ENCODE measurements around the gene CRB1.

CRB1 gene

DNA sequence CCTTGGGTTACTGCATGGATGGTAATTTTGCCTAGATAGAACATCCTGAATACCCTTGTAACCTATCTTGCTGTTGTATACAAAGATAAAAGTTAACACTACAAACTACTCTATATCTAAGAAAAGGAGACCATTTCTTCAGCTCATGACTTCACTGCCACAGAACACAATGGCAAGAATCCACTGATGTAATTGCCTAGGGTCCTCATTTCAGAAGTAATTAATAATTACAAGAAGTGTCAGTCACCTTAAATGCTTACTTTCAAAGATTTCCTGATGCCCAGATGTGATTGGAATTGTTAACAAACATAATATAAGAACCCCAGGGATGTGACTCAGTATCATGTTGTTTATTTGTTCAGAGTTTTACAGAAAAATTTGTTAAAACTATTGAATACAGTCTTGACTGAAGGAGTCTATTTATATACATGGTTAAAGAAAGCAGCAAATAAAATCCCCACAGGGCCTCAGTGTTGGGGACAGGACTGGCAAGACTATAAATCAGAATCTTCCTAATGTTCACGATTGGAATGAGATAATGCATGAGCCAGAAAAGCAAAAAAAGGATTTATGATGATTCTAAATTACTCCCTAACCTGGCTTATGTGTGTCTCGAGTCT lies 83.9 kb downstream of the CRB1 start:
- DNase-seq: no peak

DNA sequence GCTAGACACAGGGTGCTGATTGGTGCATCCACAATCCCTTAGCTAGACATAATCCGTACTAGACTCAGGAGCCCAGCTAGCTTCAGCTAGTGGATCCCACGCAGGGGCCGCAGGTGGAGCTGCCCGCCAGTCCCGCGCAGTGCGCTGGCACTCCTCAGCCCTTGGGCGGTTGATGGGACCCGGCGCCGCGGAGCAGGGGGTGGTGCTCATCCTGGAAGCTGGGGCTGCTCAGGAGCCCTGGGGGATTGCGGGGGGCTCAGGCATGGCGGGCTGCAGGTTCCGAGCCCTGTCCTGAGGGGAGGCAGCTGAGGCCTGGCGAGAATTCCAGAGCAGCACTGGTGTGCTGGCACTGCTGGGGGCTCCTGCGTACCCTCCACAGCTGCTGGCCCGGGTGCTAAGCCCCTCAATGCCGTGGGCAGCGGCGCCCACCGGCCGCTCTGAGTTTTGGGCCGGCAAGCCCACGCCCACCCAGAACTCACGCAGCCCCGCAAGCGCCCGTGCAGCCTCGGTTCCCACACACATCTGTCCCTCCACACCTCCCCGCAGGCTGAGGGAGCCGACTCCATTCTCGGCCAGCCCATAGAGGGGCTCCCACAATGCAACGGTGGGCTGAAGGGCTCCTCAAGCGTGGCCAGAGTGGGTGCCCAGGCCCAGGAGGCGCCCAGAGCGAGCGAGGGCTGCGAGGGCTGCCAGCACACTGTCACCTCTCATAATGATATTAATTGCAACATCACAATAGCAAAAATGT lies 87.4 kb downstream of the CRB1 start:
- DNase-seq: no peak

DNA sequence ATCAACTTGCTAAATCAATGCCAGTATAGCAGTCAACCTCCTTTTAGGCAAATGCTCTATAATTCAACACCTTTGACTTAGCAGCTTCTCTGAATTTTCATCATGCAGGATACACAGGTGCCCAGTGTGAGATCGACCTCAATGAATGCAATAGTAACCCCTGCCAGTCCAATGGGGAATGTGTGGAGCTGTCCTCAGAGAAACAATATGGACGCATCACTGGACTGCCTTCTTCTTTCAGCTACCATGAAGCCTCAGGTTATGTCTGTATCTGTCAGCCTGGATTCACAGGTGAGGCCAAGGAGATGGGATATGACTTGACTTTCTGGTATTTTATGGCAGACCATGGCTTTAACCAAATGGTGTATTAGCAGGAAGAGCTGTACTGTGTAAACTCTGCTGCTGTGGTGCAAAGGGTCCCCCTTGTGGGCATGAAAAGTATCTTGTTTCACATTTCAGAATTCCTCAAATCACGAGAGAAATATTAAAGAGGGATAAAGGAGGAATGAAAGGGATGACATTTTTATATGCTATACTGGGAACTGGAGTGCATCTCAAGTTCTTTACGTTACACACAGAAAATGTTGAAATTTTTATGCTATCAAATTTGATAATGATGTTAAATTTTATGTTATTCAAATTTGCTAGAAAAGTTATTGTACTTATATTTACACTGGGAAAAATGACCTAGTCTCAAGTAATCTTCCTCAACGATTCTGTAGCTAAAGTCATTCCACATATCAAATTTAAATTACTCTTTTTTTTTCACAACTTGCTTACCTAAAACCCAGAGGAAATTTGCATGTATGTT lies 88.9 kb downstream of the CRB1 start:
- DNase-seq: no peak

DNA sequence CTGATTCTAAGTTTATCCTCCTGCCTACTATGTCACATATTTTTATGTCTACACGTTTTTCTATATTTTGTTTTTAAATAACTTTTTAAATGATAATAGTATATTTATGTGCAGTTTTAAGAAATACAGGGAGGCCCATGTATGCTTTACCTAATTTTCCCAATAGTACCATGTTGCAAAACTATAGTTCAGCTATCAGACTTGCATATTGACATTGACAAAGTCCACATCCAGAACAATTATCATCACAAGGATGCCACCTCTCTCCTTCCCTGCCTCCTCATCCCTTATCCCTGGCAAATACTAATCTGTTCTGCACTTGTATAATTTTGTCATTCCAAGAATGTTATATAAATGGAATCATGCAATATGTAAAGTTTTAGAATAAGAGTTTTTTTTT lies 90.9 kb downstream of the CRB1 start:
- no peak for DNase-seq

DNA sequence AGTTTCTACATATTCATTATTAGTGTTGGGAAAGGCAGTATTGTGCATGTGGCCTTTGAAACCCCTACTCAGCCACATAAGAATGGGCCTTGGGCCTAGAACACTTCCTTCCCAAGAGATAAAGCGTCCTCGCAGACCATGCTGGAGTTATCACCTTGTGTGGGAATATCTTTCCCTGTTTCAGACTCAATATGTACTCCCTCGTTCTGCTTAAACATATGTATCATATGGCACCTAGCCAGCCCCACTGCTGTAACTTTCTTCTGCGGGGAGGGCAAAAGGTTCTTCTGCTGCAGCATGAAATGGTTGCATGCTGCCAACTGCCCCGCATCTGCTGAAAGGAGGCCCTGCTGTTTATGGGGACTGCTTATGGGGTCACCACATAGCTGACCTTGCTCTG lies 92.0 kb downstream of the CRB1 start:
- DNase-seq: no peak

DNA sequence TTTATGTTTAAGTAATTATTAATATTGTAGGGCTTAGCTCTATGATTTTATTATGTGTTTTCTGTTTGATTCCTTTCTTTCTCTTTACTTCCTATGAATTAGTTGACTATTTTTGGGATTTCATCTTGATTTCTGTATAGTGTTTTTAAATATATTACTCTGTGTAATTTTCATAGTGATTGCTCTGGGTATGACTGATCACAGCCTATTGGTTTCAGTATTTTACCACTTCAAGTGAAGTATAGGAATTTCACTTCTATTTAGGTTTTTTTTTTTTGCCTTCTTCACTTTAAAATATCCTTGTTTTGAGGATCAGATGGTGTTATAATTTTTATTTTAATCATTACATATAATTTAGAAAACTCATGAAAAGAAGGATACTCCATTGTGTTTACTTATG lies 94.8 kb downstream of the CRB1 start:
- no peak for DNase-seq

DNA sequence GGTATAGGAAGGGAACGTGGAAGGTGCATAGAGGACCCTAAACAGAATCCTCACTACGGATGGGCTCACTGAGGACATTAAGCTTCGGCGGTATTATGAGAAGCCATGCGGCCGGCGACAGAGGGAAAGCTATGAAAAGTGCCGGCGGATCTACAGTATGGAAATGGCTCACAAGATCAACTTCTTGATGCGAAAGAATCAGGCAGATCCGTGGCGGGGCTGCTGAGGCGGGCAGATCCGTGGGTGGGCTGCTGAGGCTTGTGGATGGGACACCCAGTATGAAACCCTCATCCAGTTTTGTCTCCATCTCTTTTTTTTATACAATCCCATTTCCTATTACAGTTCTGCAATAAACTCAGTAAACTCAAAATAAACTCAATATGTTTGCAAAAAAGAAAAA lies 95.8 kb downstream of the CRB1 start:
- DNase-seq: no peak

DNA sequence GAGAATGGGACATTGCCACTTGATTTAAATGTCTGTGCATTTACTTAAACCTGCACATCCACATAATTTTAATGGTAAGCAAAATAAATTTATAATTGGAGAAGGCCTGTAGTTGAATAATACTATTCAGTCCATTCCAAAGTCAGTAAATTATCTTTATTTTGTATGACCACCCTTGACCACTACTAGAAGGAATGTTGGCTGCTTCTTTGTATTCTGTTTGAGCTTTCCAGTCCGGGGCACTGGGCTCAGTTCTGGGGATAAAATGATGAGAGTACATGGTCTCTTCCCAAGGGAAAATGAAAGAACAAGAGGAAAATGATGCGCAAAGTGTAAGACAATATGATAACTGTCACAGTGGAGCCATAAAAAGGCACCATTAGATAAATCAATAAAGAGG lies 98.9 kb downstream of the CRB1 start:
- no peak for DNase-seq

DNA sequence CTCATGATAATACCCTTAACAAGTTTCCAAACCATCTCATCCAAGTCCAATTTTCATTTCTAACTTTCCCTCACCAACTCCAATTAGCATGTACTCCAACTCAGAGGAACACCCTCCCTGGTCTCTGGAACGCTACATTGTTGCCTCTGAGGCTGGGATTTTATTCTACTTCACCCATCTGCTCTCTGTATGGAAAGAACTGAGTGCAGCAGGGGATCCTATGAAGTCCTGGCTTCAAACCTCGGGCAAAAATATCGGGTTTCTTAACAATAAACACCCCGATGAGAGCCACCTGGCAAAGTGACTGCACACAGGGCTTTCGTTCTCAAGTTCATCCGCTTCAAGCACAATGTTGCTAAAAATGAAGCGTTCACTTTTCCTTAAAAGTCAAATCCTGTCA lies 99.6 kb downstream of the CRB1 start:
- DNase-seq: no peak

DNA sequence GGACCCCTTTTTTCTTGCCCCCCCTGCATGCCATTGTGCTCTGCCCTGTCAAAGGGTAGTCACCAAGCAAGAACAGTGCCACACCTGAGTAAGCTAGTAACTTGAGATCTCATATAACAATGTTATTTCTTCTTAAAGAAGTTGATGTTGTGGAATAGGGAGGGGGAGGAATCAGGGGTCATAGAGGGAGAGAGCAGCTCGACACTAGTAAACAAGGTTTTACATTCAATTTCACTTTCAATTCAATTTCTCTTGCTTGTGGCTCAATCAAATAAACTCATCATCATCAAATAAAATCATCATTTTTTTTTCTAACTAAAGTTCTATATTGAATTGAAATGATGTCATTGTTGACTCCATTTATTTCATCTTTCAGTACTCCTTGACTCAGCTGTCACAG lies 106.4 kb downstream of the CRB1 start:
- DNase-seq: no peak

DNA sequence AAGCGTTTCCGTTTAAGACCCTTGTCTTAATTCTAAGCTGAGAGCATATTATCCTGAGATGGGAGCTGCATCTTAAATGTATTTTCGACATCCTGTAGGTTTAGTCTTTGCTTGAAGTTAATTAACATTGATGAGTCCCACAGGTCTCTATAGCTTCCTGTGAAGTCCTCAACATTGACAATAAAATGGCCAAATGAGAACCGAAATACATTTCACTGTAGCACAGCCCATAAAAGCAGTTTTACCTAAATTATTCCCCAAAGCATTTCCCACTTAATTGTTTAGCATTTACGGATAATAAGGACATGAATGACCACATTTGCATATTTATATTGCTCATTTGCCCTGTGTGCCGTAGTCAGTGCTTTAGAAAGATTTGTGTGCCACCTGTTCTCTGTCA lies 116.4 kb downstream of the CRB1 start:
- no peak for DNase-seq

DNA sequence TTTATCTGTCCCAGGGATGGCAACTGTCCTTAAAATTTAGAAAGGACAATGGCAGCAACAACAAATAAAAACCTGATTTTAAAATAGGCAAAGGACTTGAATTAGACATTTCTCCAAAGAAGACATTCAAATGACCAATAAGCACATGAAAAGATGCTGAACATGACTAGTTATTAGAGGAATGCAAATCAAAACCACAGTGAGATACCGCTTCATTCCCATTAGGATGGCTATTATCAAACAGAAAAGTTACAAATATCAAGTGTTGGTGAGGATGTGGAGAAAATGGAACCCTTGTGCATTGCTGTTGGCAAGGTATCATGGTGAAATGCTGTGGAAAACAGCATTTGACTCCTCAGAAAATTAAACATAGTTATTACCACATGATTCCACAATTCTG lies 120.7 kb downstream of the CRB1 start:
- no peak for DNase-seq

DNA sequence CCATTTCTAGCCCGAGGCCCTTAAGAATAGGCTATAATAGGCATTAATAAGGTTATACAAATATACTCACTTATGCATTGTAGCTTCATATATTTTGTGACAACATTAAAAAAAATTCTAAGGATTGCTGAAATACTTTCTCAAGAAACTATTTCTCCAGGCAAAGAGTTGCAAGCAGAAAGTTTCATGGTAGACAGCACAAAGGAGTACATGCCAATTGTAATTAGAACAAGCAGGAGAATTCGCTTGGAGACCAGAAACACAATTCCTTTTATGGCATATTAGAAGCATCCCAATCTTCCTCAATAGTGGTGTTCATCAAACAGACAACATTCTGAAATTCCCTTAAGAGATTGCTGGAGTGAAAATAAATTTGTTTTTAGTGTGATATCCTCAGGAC lies 122.8 kb downstream of the CRB1 start:
- no peak for DNase-seq

DNA sequence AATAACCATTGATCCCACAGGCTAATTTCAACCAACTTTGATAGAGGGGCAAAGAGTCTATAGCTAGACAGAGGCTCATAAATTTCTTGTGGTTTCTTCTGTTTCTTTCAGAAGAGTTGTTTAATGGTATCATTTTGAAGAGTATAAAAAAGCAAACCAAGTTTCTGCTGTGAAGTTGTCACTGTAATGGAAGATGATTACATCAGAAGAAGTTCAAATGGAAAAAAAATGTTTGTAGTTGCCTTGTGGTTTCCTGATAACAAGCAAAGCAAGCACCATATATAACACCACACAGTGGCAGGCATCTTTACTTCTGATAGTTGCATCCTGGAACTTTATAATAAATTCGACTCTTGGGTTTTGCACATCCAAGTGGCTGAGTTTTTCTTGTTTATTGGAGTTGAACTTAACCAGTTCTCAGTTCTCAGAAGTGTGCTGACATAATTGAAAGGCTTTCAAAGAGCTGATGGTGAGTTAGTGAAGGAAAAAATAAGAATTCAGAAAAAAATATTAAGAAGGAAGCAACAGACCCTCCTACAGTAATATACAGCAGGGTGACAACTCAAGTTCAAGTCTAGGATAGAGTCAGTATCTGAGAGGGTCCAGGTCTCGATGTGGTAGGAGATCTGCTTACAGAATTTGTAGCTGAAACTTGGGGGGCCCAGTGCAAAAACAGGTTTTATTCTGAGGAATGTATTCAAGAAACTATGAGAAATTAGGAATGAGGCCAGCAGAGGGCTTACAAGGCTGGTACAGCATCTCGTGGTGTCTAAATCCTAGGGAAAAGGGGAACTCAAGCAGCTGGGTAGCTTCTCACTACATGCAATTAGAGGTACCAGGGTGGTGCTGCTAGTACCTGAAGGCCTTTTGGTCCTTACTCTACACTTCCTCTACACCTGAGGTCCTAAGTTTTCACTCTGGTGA lies 123.5 kb downstream of the CRB1 start:
- DNase-seq: no peak

DNA sequence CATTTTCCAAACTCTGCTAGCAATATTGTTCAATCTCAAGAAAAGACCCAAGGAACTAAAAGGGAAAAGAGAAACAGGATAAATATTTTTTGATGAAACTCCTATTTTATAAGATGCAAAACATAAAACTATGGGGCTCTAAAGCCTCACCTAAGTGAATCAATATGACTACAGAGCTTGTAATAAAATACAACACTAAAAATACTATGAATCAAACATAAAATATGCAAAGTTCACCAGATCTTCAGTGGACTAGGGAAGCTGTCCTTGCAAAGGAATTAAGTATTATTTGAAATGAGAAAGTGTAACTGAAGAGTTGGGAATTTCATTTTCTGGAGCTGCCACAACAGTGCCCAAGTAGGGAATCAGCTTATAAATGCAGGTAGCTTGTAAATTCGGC lies 124.5 kb downstream of the CRB1 start:
- no peak for DNase-seq

DNA sequence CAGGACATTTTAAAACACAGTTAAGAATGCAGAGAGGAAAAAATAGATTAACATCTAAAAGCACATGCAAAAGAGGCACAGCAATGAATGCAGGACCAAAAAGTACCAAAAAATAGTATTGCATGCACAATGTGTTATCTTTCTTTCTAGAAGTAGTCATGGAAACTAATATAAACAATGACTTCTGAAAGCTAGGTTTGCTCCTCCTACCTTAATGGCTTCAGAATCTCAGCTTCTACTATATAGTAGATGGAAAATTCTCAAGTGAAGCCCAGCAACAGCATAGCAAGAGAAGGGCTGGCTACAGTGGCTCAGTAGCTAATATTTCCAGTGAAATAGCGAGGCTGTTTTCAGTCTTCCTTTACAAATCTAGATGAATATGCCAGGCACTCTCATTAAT lies 125.1 kb downstream of the CRB1 start:
- no peak for DNase-seq

DNA sequence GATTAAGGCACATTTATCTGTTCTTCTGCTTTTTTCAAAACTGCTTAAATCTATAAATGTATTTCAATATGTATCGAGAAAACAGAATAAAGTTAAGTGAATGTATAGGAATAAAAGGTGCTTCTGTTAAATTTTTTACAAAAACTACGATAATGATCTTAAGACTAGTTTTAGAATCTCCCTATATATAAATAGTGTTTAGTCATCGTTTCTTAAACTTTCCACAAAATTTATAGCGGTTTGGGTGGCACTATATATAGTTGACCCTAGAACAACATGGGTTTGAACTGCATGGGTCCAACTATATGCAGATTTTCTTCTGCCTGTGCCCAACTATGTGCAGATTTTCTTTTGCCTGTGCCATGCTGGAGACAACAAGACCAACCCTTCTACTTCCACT lies 125.7 kb downstream of the CRB1 start:
- DNase-seq: no peak

DNA sequence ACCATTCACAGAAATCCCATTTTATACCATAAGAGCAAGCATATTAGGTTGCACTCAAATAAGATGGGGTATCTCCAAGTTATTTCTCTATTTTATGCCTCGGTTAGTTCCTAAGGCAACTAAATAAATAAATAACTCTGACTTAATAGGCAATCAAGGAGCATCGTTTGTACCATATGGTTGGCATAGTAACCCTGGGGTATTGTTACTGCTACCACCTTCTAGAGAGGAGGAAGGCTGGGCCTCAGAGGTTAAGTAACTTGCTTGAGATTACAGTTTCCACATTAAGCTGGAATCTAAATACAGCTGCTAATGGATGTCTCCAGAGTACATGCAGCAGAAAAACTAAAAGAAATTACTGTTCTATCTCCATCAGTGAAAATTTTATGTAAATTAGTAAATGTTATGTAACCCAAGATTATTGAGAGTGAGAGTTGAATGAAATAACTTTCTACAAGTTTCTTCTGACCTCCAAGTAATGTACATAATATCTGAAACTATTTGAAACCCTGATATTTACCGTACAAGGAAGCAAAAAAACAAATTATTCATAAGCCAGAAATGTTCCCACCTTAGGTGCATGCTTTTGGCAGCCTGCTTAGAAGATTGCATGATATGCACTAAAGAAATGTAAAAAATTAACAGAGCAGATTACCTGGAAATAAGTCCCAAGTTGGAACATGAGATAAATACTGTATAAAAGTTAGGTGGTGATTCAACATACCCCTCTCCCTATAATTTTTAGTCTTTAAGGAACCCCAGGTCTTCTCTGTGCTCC lies 127.0 kb downstream of the CRB1 start:
- DNase-seq: no peak

DNA sequence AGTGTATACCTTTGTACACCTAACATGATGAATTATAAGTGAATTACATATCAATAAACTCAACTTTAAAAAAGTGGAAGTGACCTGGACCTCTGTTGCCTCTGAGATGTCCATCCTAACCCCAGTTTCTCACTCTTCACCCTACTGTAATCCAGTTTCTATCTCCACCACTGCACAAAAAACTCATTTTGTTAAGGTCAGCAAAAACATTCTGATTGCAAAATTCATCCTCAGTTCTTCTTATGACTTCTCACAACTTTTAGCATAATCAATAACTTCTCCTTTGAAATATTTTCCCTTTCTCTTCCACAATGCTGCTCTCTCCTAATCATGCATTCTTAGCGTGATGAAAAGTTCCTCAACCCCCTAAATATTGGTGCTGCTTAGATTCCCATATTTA lies 129.8 kb downstream of the CRB1 start:
- no peak for DNase-seq

DNA sequence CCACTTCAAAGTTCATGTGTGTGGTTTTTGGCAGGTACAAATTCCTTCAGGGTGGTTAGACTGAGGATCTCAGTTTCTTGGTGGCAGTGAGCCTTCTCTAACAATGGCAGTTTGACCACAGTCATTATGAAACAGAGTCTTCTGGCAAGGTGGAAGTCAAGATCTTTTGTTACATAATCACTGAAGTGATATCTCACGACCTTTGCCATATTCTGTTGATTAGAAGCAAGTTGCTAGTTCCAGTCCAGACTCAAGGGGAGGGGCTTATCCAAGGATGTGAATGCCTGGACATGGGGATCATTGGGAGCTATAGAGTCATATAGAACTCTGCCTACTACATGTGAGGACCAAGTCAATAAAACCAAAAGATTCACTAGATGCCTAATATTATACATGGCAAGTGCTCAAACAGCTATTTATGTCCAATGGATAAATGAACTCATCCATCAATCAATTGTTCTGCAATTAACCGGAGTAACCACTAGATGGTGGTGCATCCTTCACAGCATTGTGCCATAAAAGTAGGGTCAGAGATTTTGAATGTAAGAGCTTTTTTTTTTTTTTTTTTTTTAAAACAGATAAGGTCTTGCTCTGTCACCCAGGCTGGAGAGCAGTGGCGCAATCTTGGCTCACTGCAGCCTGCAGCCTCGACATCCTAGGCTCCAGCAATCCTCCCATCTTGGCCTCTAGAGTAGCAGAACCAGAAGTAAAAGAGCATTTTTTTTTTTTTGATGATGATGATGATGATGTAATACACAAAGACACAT lies 131.9 kb downstream of the CRB1 start:
- no peak for DNase-seq

DNA sequence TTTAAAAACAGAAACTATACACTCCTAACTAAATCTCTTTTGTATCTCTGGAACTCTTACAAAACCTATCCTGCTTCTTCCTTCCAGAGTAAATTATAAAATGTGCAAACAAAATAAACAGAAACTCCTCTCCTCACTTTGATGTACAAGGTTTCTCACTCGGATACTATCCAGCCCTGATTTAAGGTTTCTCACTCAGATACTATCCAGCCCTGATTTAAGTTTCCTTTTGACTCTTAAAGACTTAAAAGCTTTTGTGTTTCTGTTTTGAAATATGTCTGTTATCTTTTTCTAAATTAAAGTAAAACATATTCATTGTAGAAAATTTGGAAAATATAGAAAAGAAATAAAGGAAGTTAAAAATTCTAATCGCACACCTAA lies 132.5 kb downstream of the CRB1 start:
- DNase-seq: no peak

Measured in effector CD8-positive, alpha-beta T cell (primary cell).